Panc1 (cell line): ENCODE measurements around the gene CHST11.

Source experiments
- POLR2AphosphoS5 ChIP-seq: IDR thresholded peaks from 2 replicates; pipeline ENCODE4 v1.6.1; 2012; ENCODE audit warnings: mild to moderate bottlenecking, low read depth, low read length, moderate library complexity
- TCF7L2 ChIP-seq: IDR thresholded peaks from 2 replicates; pipeline ENCODE4 v1.6.1; 2011; ENCODE audit warnings: mild to moderate bottlenecking, low read depth, low read length, inconsistent platforms
- TF ChIP-seq, protein P1 (sequence below): fragments of 450-650 bp; IDR thresholded peaks from 2 replicates; pipeline ENCODE4 v1.5.1; 2017; ENCODE audit warnings: mild to moderate bottlenecking
- TF ChIP-seq, protein P2 (sequence below), 2 experiments: IDR thresholded peaks; 2 replicates each; pipeline ENCODE4 v1.6.1; 2011 to 2012; ENCODE audit warnings: low read depth in 2 of 2, control low read depth in 1 of 2, low read length in 1 of 2, mild to moderate bottlenecking in 1 of 2, moderate library complexity in 1 of 2; ENCODE audit not compliant: insufficient read depth in 1 of 2

DNA sequence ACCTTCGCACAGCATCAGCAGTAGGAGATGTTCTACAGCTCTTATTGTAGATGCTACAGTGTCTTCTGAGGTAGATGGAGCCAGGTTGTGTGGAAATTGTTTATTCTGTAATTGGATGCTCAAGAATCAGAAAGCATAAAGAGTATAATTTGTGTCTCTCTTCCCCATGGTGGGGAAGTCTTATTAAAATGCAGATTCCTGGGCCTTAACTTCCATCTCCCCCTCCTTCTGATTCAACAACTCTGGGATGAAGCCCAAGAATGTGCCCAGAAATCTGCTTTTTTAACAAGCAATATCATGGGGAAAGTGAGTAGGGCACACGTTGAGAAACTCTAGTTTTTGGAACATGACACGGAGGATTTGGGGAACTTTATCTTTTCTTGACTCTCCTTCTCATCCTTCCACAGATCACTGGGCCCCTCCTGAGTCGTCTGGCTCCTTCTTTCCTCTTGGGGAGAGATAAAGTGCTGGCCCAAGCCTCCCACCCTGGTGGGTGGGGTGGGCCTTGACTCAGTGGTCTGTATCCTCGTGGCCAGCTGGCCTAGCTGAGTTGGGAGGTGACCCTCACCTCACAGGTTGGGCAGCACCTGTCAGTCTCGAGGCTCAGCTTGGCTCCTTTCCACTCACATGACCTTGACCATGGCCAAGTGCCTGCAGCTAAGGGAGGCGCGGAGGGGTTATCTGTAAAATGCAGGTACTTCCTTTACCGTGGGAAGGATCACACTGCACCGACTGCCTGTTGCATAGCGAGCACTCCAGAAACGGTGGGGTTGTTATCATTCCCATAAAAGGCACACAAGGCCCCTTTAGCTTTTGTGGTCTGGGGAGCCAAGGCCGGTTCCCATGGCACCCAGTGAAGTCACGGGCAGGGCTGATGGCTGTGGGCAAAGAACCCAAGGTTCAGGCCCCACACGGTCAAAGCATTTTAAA is 141.9 kb downstream of the CHST11 start:
- TF ChIP-seq, protein P1, sequence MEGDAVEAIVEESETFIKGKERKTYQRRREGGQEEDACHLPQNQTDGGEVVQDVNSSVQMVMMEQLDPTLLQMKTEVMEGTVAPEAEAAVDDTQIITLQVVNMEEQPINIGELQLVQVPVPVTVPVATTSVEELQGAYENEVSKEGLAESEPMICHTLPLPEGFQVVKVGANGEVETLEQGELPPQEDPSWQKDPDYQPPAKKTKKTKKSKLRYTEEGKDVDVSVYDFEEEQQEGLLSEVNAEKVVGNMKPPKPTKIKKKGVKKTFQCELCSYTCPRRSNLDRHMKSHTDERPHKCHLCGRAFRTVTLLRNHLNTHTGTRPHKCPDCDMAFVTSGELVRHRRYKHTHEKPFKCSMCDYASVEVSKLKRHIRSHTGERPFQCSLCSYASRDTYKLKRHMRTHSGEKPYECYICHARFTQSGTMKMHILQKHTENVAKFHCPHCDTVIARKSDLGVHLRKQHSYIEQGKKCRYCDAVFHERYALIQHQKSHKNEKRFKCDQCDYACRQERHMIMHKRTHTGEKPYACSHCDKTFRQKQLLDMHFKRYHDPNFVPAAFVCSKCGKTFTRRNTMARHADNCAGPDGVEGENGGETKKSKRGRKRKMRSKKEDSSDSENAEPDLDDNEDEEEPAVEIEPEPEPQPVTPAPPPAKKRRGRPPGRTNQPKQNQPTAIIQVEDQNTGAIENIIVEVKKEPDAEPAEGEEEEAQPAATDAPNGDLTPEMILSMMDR = no peak
- TF ChIP-seq, protein P2, sequence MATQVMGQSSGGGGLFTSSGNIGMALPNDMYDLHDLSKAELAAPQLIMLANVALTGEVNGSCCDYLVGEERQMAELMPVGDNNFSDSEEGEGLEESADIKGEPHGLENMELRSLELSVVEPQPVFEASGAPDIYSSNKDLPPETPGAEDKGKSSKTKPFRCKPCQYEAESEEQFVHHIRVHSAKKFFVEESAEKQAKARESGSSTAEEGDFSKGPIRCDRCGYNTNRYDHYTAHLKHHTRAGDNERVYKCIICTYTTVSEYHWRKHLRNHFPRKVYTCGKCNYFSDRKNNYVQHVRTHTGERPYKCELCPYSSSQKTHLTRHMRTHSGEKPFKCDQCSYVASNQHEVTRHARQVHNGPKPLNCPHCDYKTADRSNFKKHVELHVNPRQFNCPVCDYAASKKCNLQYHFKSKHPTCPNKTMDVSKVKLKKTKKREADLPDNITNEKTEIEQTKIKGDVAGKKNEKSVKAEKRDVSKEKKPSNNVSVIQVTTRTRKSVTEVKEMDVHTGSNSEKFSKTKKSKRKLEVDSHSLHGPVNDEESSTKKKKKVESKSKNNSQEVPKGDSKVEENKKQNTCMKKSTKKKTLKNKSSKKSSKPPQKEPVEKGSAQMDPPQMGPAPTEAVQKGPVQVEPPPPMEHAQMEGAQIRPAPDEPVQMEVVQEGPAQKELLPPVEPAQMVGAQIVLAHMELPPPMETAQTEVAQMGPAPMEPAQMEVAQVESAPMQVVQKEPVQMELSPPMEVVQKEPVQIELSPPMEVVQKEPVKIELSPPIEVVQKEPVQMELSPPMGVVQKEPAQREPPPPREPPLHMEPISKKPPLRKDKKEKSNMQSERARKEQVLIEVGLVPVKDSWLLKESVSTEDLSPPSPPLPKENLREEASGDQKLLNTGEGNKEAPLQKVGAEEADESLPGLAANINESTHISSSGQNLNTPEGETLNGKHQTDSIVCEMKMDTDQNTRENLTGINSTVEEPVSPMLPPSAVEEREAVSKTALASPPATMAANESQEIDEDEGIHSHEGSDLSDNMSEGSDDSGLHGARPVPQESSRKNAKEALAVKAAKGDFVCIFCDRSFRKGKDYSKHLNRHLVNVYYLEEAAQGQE (IDR thresholded peaks at IDR 0.05; ENCODE audit: insufficient read depth in 1 of 2, low read depth in 2 of 2, low read length in 1 of 2) = no peak
- TF ChIP-seq POLR2AphosphoS5 (no peak), TCF7L2 (no peak)
